AG04449 (cell line): Measurements from ENCODE around the gene GRAMD4.

Source experiments
- CTCF ChIA-PET: fragments of 350-600 bp; formaldehyde crosslinking; extraction: SDS; loops from one replicate; lab custom pipeline; 2021; ENCODE audit warnings: antibody characterized with exemption; lab: Yijun Ruan, JAX
- POLR2A ChIA-PET: fragments of 400-600, 350-600 bp; formaldehyde crosslinking; extraction: SDS; loops from one replicate; lab custom pipeline; 2020; ENCODE audit warnings: antibody characterized with exemption, inconsistent platforms; lab: Yijun Ruan, JAX
- DNase-seq: peaks from one replicate; pipeline ENCODE4 v3.0.0-alpha.2; 2010; ENCODE audit warnings: low read depth, low spot score
- H3K4me3 ChIP-seq: 2 replicates; pipeline ENCODE4 v1.5.1; 2011; ENCODE audit warnings: low read depth, mild to moderate bottlenecking, control low read depth, low read length
- TF ChIP-seq, protein P1 (sequence below): IDR thresholded peaks from one replicate; pipeline ENCODE4 v1.5.1; 2011; ENCODE audit warnings: mild to moderate bottlenecking, moderate library complexity, low read length, control low read depth, inconsistent platforms; ENCODE audit not compliant: insufficient read depth; ENCODE audit errors: missing control alignments

The GRAMD4 gene

DNA sequence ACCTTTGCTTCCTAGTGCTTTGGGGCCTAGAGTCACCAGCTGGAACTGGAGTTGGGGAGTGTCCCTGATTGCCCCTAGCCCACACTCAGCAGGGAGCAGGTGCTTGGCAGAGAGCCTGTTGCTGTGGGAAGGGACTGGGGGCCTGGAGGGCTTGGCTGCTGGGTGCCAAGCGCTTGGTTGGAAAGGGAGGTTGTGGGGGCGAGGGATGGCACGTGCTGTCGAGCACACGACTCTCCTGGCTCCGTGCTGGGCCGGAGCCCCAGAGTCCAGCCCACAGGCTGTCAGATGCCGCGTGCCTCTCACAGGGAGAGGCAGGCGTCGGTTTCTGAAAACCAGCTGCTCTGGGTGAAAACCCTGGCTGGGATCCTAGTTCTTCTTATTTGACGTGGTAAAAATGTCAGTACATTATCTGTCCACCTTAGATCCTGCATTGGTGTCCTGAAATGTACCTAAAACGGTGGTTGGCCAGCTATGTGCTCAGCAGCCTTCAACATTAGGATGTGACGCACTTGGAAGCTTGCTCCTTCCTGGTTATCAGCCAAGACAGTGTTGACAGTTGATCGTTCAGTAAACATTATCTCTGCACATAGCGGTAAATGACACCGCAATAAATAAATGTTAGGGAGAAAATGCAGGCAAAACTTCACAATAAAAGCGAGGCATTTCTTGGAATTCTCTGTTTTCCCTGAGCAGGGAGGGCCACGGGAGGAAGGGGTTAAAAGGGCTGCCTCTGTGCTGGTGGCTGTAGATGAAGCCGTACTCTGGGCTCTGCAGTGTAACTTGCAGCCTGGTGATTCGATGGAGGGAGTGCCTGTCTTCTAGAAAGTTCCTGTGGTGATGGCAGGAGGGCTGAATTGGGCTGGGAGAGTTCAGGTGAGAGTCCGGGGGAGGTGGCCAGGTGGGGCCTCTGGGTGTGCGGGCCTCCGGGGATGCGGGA is 29.2 kb downstream of the GRAMD4 start:
- no peak overlapping the region for H3K4me3 ChIP-seq
- CTCF ChIA-PET, result no interaction called here
- no peak for DNase-seq
- POLR2A ChIA-PET, result no interaction called here
- TF ChIP-seq, protein P1, sequence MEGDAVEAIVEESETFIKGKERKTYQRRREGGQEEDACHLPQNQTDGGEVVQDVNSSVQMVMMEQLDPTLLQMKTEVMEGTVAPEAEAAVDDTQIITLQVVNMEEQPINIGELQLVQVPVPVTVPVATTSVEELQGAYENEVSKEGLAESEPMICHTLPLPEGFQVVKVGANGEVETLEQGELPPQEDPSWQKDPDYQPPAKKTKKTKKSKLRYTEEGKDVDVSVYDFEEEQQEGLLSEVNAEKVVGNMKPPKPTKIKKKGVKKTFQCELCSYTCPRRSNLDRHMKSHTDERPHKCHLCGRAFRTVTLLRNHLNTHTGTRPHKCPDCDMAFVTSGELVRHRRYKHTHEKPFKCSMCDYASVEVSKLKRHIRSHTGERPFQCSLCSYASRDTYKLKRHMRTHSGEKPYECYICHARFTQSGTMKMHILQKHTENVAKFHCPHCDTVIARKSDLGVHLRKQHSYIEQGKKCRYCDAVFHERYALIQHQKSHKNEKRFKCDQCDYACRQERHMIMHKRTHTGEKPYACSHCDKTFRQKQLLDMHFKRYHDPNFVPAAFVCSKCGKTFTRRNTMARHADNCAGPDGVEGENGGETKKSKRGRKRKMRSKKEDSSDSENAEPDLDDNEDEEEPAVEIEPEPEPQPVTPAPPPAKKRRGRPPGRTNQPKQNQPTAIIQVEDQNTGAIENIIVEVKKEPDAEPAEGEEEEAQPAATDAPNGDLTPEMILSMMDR, result no peak

DNA sequence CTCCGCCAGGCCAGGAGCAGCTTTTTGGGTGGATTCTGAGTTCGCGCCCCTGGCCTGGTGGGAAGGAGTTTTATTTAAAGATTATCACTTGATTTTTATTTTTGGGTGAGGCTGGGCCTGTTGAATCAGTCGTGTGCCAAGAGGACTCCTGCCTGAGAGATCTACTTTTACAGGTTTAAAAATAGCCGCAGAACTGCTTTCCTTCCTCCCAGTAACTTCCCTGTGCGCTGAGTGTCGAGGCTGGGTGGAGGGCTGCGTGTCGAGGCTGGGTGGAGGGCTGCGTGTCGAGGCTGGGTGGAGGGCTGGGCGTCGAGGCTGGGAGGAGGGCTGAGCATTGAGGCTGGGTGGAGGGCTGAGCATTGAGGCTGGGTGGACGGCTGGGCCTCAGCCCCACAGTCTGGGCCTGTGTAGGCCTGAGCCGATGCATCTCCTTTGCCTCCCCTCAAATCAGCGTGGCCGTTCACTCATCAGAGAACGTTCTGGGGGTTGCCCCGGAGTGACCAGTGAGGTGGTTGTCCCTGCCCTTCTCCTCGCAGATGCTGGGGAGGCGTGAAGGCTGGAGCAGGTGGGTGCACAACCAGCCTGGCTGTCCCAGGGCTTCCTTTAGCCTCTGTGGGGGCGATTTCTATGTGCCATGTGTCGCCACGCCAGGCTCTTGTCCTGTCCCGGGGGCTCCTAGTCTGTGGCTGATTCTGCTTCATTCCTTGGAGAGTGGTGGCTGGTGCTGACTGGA is 30.1 kb downstream of the GRAMD4 start:
- POLR2A ChIA-PET, result no interaction called here
- no peak for DNase-seq
- CTCF ChIA-PET, result no interaction called here
- TF ChIP-seq, protein P1, result no peak
- H3K4me3 ChIP-seq, result no peak overlapping the region

DNA sequence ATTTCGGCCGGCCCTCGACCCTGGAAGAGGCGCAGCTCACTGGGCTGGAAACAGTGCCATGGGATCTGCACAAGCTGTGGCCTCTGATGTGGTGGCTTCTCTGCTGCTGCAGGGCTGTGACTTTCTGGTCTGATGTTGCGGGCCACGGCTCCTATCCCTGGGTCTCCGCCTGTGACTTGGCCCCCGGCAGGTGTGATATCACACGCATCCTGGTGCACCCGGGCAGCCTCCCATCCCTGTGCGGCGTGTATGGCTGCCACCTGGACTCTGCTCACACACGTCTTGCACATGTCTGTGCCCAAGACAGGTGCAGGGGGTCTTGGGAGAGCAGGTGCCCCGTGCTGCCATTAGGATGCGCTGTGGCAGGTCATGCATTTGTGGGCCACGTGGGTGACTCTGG is 31.1 kb downstream of the GRAMD4 start:
- CTCF ChIA-PET, result no interaction called here
- TF ChIP-seq, protein P1, result no peak
- DNase-seq, result no peak

DNA sequence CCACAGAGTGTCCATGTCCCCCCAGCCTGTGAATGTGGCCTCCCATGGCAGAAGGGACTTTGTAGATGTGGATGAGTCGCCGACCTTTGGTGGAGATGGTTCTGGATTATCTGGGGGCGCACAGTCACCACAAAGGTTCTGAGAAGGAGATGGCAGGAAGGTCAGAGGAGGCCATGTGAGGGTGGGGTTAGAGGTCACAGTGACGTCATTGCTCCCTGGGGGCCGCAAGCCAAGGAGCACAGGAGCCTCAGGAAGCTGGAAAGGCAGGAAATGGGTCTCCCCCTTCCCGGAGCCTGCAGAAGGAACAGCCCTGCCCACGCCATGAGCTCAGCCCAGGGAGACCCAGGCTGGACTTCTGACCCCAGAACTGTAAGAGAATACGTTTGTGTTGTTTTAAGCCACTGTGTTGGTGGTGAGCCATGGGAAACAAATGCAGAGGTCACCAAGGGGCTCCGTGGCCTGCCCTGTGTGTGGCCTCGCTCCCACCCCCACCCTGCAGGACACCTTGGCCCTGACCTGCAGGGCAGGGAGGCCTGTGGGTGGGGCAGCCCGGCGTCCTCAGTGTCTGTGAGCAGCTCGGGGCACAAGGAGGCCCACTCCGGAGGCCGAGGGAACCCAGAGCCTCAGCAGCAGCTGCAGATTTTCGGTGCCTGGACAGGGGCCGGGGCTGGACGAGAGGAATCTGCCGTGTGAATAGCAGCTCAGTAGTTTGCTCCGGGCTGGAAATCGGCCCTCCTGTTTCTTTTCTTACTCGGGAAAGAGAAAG is 32.1 kb downstream of the GRAMD4 start:
- no peak for DNase-seq
- H3K4me3 ChIP-seq, result no peak overlapping the region
- TF ChIP-seq, protein P1, result no peak
- POLR2A ChIA-PET, result no interaction called here
- CTCF ChIA-PET, result interaction anchor here (0.5 to 1.0 kb wide), 2 partner anchors 12 to 29 kb away, joined by 3 read pairs; no protein-coding TSS in a partner anchor

More for the DNA sequence above, 31.1 kb downstream of the GRAMD4 start:
- no peak overlapping the region for H3K4me3 ChIP-seq
- POLR2A ChIA-PET, result no interaction called here

DNA sequence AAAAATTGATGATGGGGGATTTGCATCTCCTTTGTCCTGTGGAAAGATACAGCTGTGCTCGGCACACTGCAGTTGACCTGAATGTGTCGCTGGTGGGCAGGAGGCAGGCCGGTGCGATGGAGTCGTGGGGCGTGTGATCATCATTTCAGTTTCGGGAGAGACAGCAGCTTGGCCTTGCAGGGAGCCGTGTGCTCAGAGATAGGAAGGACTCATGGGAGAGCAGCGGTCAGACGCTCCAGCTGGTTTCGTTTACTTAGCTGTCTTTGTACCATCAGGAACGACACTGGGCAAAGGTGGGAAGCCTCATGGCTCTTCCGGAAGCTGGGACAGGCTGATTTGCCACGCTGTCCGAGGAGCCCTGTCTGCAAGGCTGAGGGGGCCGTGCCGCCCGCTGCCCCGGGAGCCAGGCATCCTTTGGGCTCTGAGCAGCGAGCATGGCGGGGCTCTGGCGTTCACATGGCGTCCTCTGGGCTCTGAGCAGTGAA is 32.7 kb downstream of the GRAMD4 start:
- ChIA-PET POLR2A (no interaction called here), CTCF (interaction anchor here (1.0 kb wide), 1 partner anchor 12 kb away, joined by 3 read pairs; no protein-coding TSS in a partner anchor)
- TF ChIP-seq, protein P1, result no peak
- H3K4me3 ChIP-seq, result no peak overlapping the region
- no peak for DNase-seq
